Stimulated activated CD8-positive, alpha-beta memory T cell treated with anti-CD3 and anti-CD28 coated beads, Interleukin-15, amount 100 ng/mL, for 4 hours (primary cell): ENCODE measurements around the gene GAMT.

Experiments
- DNase-seq, 2 donors: peaks; one replicate each; pipeline ENCODE4 v3.0.0-alpha.2; 2020; ENCODE audit warnings: low read depth in 2 of 2

GAMT gene

GRCh38 chr19:1365319-1366269 is 35.7 kb downstream of the GAMT start:
- no peak for DNase-seq

- no peak for DNase-seq
Observed at GRCh38 chr19:1364070-1364704, 37.2 kb downstream of the GAMT start.

GRCh38 chr19:1363599-1363998 is 37.7 kb downstream of the GAMT start:
- peak in 1 of 2 donors; percentile 18 for DNase-seq

- no peak for DNase-seq
Observed at GRCh38 chr19:1362387-1363257, 38.7 kb downstream of the GAMT start.

GRCh38 chr19:1361601-1362386 is 39.5 kb downstream of the GAMT start:
- DNase-seq = no peak

GRCh38 chr19:1360818-1361461 is 40.4 kb downstream of the GAMT start:
- DNase-seq = no peak

GRCh38 chr19:1360126-1360817 is 41.1 kb downstream of the GAMT start:
- no peak for DNase-seq

GRCh38 chr19:1357531-1358109 is 43.7 kb downstream of the GAMT start:
- DNase-seq = no peak

- no peak for DNase-seq
Observed at GRCh38 chr19:1356508-1356865, 44.9 kb downstream of the GAMT start.

GRCh38 chr19:1355568-1356507 is 45.5 kb downstream of the GAMT start:
- no peak for DNase-seq

- no peak for DNase-seq
Observed at GRCh38 chr19:1354970-1355567, 46.3 kb downstream of the GAMT start.

- no peak for DNase-seq
Observed at GRCh38 chr19:1353144-1353543, 48.2 kb downstream of the GAMT start.

- no peak for DNase-seq
Observed at GRCh38 chr19:1351381-1351851, 49.9 kb downstream of the GAMT start.

GRCh38 chr19:1350867-1351266 is 50.5 kb downstream of the GAMT start:
- DNase-seq = no peak

GRCh38 chr19:1349211-1349610 is 52.1 kb downstream of the GAMT start:
- no peak for DNase-seq
